Adipose tissue (tissue), 3 donors: ENCODE measurements around the gene ZRSR2. TPM values are rescaled to one million over a fixed set of nuclear protein-coding genes. Genes with fewer than 3 reads are reported as not detected.
"Not testable (repeated sequence)": the region's sequence is repeated elsewhere in the genome, so short reads cannot be mapped to it uniquely, and the experiment has no call there.

Experiments
- H3K27ac ChIP-seq: one replicate; pipeline ENCODE4 v1.5.1; 2013; ENCODE audit warnings: low read depth, low read length
- WGBS, 3 donors: extraction: QIAGEN DNeasy Blood & Tissue Kit; methylation state at CpG; one replicate each; pipeline ENCODE4 v1.1.7; 2013; 5-methylcytosine and 5-hydroxymethylcytosine counted together
- polyA plus RNA-seq, 3 donors: library from polyadenylated mRNA; stranded (reverse); fragments of 200-250 nt; gene quantifications; one replicate each; pipeline ENCODE4 v1.2.3, GENCODE V29; 2013
- donor health status: healthy with polysubstance abuse.
- donor health status: Bipolar disorder and iron deficiency.
- donor health status: healthy.

The ZRSR2 gene, protein sequence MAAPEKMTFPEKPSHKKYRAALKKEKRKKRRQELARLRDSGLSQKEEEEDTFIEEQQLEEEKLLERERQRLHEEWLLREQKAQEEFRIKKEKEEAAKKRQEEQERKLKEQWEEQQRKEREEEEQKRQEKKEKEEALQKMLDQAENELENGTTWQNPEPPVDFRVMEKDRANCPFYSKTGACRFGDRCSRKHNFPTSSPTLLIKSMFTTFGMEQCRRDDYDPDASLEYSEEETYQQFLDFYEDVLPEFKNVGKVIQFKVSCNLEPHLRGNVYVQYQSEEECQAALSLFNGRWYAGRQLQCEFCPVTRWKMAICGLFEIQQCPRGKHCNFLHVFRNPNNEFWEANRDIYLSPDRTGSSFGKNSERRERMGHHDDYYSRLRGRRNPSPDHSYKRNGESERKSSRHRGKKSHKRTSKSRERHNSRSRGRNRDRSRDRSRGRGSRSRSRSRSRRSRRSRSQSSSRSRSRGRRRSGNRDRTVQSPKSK
- 10 to 100 TPM in 1 of 3 donors, 1 to 10 TPM in 2; 6.1 to 18.0 (median 8.7) TPM for polyA plus RNA-seq

GRCh38 chrX:15789979-15790768, at the start of gene ZRSR2:
Gene ZRSR2 (plus strand): TSS chrX:15790484. CDS start chrX:15790496, 12 bp downstream.
- 0 to 1% (median 0%) methylated on average over 50 to 55 of the region's 55 CpGs for WGBS, 3 donors
- H3K27ac ChIP-seq, result no peak within 1 kb of the TSS

- no peak overlapping the region for H3K27ac ChIP-seq
- 64 to 89% (median 84%) methylated on average over 7 to 9 of the region's 9 CpGs for WGBS, 3 donors
Observed at GRCh38 chrX:15744181-15744867, 46.0 kb upstream of the ZRSR2 start.

- 65 to 86% (median 82%) methylated on average over 4 of the region's 4 CpGs for WGBS, 3 donors
- no peak overlapping the region for H3K27ac ChIP-seq
Observed at GRCh38 chrX:15745179-15745578, 45.1 kb upstream of the ZRSR2 start.

DNA sequence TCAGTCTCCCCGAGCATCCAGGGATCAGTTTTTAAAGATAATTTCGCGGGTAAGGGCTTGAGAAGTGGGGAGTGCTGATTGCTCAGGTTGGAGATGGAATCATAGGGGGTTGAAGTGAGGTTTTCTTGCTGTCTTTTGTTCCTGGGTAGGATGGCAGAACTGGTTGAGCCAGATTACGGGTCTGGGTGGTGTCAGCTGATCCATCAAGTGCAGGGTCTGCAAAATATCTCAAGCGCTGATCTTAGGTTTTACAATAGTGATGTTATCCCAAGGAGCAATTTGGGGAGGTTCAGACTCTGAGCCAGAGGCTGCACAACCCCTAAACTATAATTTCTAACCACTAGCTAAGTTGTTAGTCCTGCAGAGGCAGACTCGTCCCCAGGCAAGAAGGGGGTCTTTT, 43.6 kb upstream of the ZRSR2 start:
- not testable (repeated sequence) for H3K27ac ChIP-seq
- 84 to 96% (median 93%) methylated on average over 6 of the region's 6 CpGs for WGBS, 3 donors

DNA sequence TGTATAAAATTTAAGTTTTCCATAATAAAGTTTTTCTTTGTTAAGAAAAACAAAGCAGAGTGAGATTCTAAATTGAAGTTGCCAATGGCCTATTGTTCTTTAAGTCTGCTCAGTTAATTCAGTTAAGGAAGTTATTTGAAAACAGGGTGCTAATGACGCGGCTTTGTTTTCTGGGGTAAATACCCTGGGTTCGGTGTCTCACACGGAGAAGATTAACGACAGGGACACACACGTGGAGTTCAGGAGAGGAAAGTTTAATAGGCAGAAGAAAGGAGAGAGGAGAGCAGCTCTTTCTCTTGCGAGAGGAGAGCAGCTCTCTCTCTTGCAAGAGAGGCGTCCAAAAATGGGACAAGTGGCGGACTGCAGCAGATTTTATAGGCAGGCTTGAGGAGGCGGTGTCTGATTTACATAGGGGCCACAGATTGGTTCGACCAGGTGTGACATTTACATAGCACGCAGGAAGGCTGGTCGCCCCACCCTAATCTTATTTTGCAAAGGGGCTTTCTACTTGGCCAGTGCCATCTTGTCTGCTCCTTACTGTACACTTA, 42.6 kb upstream of the ZRSR2 start:
- 86 to 89% (median 87%) methylated on average over 13 of the region's 13 CpGs for WGBS, 3 donors
- H3K27ac ChIP-seq, result no peak overlapping the region

GRCh38 chrX:15748841-15749240, 41.4 kb upstream of the ZRSR2 start:
- 80 to 98% (median 91%) methylated on average over 3 of the region's 3 CpGs for WGBS, 3 donors
- no peak overlapping the region for H3K27ac ChIP-seq

DNA sequence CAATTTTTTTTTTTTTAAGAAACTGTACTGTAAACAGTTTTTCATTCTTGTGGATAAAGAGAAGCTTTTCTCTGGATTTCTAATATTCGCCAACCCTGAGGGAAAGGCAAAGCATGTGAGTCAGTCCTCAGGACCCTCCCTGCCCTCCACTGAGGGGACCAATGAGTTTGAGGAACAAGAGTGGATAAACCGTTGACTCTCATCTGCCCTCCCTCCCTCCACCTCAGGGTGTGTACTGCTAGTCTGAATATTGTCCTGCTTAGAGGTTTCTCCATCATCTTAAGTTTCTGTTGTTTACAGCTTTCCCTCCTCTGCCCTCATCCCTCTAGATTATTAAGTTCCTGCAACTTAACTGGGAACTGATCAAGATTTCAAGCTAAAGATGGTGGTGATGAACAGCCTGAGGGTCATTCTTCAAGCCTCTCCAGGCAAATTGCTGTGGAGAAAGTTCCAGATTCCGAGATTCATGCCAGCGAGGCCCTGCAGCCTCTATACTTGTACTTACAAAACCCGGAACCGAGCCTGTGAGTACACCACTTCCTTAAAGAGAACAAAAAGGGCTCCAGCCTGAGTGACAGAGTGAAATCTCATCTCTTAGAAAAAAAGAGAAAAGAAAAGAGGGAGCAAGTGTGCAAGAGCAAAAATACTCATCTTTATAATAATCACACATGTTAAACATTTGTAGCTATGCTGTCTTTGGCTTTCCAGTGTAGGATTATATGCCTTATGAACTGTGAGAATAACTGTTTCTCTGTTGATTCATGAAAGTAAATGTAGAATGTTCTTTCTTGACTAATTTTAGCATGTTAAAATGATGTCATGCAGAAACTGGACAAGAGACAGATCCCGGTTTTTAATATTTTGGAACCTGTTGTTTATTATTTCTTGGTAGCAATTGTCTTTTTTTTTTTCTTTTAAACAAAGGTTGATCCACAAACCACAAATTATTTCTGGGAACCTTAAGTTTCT, 40.4 kb upstream of the ZRSR2 start:
- H3K27ac ChIP-seq, result no peak overlapping the region
- WGBS, 3 donors, result 29 to 81% (median 48%) methylated on average over 7 of the region's 7 CpGs

GRCh38 chrX:15750611-15751154, 39.6 kb upstream of the ZRSR2 start:
- no peak overlapping the region for H3K27ac ChIP-seq
- 35 to 67% (median 62%) methylated on average over 3 to 5 of the region's 5 CpGs for WGBS, 3 donors

GRCh38 chrX:15751155-15751819, 39.0 kb upstream of the ZRSR2 start:
- 18 to 55% (median 39%) methylated on average over 4 of the region's 4 CpGs for WGBS, 3 donors

GRCh38 chrX:15755091-15755490, 35.2 kb upstream of the ZRSR2 start:
- 81 to 92% (median 91%) methylated on average over 2 of the region's 2 CpGs for whole genome bisulfite sequencing, 3 donors
- no peak overlapping the region for H3K27ac ChIP-seq

More at GRCh38 chrX:15751155-15751819, 39.0 kb upstream of the ZRSR2 start:
- H3K27ac ChIP-seq, result no peak overlapping the region

DNA sequence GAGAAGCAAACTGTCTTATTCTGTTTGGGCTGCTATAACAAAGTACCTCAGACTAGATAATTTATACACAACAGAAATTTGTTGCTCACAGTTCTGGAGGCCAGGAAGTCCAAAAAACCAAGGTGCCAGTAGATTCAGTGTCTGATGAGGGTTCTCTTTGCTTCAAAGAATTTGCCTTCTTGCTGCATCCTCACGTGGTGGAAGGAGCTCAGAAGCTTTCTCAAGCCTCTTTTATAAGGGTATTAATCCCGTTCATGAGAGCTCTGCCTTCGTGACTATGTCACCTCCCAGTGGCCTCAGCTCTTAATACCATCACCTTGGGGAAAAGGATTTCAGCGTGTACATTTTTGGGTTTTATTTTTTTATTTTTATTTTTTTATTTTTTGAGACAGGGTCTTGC, 32.1 kb upstream of the ZRSR2 start:
- WGBS, 3 donors, result 65 to 80% (median 80%) methylated on average over 4 of the region's 4 CpGs
- H3K27ac ChIP-seq, result no peak overlapping the region

- H3K27ac ChIP-seq, result not testable (repeated sequence)
- 79 to 93% (median 80%) methylated on average over 5 to 6 of the region's 6 CpGs for WGBS, 3 donors
Observed at GRCh38 chrX:15759886-15760285, 30.4 kb upstream of the ZRSR2 start.

DNA sequence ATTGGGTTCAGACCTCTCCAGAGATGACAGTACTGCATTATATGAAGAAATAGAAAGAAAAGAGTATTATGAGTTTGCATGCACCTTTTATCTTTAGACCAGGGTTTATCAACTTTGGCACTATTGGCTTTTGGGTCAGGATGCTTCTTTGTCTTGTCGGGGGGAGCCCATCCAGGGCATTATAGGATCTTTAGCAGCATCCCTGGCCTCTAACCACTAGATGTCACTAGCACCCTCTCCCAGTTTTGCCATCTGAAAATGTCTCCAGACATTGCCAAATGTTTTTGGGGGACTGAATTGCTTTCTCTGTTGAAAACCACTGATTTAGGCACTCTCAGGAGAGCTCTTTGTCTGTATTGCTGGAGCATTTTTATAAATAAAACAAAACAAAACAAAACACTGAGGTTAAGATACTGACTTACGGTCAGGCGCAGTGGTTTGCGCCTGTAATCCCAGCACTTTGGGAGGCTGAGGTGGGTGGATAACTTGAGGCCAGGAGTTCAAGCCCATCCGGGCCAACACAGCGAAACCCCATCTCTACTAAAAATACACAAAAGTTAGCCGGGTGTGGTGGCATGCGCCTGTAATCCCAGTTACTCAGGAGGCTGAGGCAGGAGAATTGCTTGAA, 28.6 kb upstream of the ZRSR2 start:
- WGBS, 3 donors, result 78 to 83% (median 78%) methylated on average over 8 of the region's 8 CpGs
- H3K27ac ChIP-seq, result no peak overlapping the region

- no peak overlapping the region for H3K27ac ChIP-seq
- 74 to 89% (median 85%) methylated on average over 4 of the region's 4 CpGs for WGBS, 3 donors
Observed at GRCh38 chrX:15769300-15769954, 20.9 kb upstream of the ZRSR2 start.

GRCh38 chrX:15781961-15782699, 8.2 kb upstream of the ZRSR2 start:
- 63 to 88% (median 82%) methylated on average over 13 of the region's 13 CpGs for WGBS, 3 donors
- no peak overlapping the region for H3K27ac ChIP-seq
